LNCaP clone FGC (cell line): Measurements from ENCODE around the gene TPO.

Experiments used
- DNase-seq: peaks from one replicate; pipeline ENCODE4 v3.0.0-alpha.2; 2011; ENCODE audit warnings: low read depth
- H3K4me3 ChIP-seq: 2 replicates; pipeline ENCODE4 v1.5.1; 2011; ENCODE audit warnings: mild to moderate bottlenecking, low read depth, low read length, control low read depth
- CTCF ChIP-seq: IDR thresholded peaks from 2 replicates; pipeline ENCODE4 v1.5.1; 2012; ENCODE audit warnings: mild to moderate bottlenecking; ENCODE audit not compliant: control insufficient read depth, insufficient read depth; ENCODE audit errors: extremely low read depth

TPO gene

GRCh38 chr2:1394709-1395408 lies 18.4 kb upstream of the TPO start:
- TF ChIP-seq CTCF: no peak
- H3K4me3 ChIP-seq: no peak overlapping the region
- DNase-seq: no peak

GRCh38 chr2:1397350-1397749 lies 15.9 kb upstream of the TPO start:
- TF ChIP-seq CTCF: no peak
- no peak overlapping the region for H3K4me3 ChIP-seq
- DNase-seq: no peak

- no peak for TF ChIP-seq CTCF
- no peak overlapping the region for H3K4me3 ChIP-seq
- no peak for DNase-seq
These were observed 15.1 kb upstream of the TPO start for GRCh38 chr2:1398191-1398590.

- TF ChIP-seq CTCF: no peak
- no peak for DNase-seq
- H3K4me3 ChIP-seq: no peak overlapping the region
These were observed 12.1 kb upstream of the TPO start for GRCh38 chr2:1400943-1401735.

GRCh38 chr2:1402064-1402463 lies 11.2 kb upstream of the TPO start:
- no peak for TF ChIP-seq CTCF
- DNase-seq: no peak

GRCh38 chr2:1403565-1403964 lies 9.7 kb upstream of the TPO start:
- DNase-seq: no peak
- H3K4me3 ChIP-seq: no peak overlapping the region
- no peak for TF ChIP-seq CTCF

More at GRCh38 chr2:1402064-1402463, 11.2 kb upstream of the TPO start:
- no peak overlapping the region for H3K4me3 ChIP-seq
